ENCODE results near the gene MYO9B.
A peak's percentile ranks its signal among the peaks of the same experiment; 100 is the strongest.

The MYO9B gene

DNA sequence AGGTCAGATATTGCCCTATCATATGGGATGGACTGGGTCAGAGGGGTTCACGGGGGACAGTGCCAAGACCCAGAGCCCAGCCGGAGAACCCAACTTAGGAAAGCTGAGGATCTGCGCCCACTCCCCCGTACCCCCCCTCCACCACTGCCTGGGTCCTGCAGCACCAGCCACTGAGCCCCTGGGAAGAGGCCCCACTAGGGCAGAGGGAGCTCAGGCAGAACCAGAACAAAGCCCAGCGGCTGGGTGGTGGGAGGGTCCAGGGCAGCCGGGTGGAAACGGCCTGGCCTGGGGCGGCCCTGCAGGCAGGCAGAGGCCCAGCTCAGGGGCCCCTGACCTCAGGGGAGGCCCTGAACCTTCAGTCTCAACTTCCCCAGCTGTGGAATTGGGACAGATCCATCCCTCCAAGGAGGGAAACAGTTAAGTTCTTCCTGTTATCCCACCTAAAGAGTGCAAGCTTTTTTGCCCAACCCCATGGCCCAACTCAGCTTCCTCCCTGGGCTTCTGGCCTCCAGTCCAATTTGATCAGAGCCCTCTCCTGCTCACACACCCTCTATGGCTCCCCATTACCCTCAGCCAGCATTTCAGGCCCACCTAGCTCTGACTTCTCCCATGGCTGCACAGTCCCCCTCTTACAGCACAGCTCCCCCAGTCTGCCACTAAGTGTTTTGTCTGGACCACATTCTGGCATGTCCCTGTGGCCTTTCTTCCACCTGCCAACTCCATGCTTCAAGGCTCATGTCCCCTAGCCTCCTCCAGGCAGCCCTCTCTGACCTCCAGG is 167.0 kb downstream of the MYO9B start:
- DNase-seq, result no peak

DNA sequence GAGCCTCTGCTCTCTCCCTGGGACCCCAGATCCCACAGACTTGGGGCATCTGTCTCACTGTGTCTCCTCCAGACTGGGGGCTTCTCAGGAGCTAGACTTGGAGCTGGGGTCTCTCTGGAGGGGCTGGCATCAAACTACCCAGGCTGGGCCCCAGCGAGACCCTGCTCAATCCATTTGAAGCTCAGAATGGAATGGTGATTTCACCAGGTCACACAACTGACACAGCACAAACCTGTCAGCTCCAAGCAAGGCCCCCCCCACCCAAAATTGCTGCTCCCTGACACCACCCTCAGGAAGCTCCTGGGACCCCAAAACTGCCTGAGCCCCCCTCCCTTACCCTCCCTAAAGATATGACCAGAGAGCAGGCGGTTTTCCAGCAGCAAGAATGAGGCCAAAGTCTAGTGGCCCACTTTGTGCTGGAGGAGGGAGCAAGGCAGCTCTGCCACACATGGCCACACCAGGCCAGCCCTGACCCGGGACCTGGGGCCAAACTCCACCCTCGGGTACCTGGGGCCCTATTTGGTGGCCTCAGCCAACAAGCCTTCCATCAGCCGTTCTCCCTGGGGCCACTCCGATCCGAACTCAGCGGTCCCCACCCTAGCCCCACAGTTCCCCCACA is 167.7 kb downstream of the MYO9B start:
- no peak for DNase-seq

DNA sequence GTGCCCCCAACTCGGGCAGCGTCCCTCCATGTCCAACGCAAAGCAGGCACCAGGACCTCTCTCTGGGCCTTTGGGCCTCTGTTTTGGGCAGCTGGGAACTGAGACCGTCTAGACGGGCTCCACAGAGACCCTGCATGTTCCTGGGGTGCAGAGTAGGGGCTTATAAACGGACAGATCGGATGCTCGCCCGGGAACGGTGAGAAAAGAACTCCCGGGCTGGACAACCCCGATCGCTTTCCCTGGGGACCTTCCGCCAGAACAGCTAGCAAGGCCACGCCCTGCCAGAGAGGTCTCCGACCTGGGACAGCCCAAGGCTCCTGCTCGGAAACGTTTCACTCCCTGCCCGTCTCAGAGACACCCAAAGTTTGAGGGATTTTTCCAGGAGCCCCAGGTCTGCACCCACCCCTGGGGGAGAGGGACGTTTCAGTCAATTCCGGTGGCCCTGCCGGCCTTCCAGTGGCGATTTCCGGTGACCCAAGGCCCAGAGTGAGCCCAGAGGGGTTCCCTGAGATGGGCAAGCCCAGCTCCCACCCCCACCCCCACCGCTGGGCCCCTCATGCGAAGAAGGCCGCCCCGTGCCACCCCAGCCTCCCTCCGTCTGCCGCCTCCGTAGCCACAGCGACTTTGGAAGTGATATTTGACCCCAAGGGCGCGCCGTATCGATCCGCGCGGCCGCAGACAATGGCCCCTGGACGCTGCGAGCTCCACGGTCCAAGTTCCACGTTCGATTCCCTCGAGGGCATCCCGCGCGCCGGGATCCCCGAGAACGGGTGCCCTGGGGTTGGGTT is 168.4 kb downstream of the MYO9B start:
- peak in 3 of 14 donors; percentile 12 to 26 (median 19) for DNase-seq

DNA sequence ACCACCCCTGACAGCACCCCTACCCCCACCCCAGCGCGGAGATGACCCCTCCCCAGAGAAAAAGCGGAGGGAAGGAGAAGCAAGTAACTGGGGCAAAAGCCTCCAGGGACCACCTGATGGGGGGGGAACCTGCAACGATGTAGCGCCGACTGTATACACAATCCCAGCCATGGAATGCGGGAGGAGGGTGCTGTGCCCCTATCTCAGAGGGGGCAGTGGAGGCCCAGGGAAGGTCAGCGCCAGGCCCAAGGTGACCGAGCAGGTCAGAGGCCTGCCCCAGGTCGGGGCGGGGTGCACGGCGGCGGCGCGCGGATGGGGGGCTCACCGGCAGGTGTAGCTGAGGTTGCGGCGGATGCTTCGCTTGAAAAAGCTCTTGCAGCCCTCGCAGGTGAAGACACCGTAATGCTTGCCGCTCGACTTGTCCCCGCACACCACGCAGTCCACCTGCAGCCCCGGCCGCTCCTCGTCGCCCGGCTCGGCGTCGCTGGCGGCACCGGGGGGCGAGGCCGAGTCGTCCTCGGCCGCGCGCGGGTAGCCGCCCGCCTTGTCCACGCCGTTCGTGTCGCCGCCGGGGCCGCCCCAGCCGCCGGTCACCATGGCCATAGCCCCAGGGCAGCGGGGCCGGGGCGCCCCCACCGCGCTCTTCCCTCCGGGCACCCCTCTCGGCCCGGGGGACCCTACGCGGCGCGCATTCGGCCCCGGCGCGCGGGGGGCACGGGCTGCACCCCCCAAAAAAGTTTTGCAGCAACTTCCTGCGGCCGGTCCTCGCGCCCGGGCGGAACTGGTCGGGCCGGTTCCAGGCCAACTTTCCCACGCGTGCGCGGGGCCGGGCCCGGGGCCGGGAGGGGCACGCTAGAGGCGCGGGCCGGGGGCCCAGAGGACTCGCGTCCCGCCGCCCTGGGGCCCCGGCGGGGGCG is 169.3 kb downstream of the MYO9B start:
- DNase-seq, result peak in 1 of 14 donors; percentile 56

DNA sequence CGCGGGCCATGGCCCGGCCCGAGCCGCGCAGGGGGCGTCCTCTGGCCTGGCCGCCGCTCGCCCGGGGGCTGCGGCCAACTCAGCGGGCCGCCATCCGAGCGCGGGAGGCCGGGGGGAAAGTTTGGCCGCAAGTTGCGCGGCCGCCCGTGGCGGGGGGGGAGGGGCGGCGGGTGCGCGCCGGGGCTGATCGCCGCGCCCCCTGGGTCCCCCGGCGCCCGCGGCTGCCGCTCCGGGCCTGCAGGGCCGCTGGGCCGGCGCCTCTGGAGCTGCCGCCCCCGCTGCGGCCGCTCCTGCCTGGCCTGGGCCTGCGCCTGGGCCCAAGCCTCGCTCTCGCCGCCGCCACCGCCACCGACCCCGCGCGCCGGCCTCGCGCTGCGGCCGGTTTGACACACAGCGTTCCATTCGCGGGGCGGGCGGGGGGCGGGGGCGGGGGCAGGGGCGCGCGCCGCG is 170.0 kb downstream of the MYO9B start, which contains the start of gene NR2F6:
Gene NR2F6, minus strand, starts transcription at position 385 of the 450 bp plus-strand sequence. CDS start 699 bp downstream, outside the sequence.
- no peak for DNase-seq

DNA sequence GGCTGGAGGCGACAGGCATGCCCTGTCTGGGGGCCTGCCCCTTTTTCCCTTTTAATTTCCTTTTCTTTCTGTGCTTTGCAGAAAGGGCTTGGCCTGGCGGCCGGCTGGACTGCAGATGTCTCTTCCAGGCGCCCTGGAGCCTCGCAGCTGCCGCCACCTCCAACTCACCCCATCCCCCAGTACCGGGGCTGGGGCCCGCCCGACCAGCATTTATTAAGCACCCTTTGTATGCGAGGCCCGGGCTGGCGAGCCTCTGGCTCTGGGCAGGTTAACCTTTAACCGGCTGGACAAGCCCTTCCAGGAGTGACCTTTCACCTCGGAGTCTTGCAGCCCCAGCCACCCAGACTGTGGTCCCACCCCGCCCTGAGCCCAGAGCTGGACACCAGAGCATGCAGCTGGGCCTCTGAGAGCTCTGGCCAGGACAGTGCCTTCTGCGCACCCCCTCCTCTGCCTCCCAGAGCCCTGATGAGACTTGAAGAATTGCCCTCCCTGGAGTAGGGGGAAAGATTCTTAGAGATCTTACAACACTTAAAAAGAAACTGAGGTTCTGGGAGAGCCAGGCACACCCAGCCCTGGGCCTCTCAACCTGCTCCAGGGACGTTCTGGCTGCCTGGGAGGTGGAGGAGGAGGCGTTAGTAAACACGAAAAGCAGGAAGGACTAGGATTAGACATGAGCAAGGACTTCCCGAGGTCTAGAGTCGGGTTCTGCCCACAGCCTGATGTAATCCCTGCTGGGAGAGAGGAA is 171.3 kb downstream of the MYO9B start:
- peak in 2 of 14 donors; percentile 47 to 53 for DNase-seq

DNA sequence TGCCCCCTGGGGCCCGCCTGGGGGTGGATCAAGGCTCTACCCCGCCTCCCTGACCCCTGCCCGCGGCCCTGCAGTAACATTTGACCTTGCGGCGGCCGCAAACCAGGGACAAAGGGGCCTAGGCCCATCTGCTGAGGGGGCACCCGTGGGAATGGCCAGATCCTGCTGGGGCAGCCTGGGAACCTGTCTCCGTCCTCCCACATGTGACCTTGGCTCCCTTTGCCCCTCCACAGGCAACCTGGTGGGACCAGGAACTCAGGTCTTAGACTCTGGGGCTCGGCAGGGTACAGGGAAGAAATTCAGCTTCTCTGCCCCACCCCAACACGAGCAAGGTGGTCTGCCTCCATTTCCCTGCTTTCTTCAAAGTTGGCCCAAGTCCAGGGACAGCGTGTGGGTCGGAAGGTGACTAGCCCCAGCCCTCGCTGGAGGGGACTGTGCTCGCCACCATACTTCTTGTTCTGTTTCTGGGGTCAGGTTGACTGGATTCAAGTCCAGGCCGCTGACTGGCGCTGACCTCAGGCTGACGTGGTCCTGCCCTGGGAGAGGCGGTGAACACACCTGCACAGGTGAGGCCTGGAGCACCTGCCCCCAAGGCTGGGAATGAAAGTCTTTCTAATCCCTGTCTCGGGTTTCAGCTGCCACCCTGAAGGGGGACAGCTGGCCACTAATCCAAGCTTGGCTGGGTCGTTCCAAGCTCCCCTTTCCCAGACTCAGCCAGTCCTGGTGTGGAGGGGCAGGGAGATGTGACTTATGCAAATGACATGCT is 172.6 kb downstream of the MYO9B start:
- no peak for DNase-seq

DNA sequence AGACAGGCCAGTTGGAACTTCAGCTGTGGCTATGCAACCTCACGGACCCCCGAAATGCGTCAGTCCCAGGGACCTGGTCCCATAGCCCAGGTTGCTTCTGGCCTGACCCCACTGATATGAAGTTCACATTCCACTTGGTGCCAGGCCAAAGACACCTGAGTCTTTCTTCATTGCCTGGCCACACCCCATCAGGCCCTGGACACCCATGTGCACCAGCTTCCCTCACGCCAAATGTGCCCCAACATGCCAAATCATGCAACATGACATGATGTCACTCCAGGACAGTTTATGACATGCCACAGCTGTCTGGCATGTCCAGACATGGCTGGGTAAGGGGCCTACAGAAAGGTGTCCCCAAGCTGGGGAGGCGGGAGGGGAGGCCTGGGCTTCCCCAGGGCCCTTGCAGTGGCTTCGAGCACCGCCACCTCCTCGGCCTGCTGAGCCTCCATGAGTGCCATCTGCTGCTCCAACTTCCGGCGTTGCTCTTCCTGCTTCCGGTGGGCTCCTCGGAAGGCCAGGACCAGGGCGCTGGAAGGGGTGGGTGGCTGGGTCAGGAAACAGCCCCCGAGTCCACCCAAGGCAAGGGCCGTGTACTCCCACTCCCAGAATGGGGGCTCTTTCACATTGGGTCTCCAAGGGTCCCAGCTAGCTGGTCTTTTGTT is 174.4 kb downstream of the MYO9B start:
- no peak for DNase-seq

DNA sequence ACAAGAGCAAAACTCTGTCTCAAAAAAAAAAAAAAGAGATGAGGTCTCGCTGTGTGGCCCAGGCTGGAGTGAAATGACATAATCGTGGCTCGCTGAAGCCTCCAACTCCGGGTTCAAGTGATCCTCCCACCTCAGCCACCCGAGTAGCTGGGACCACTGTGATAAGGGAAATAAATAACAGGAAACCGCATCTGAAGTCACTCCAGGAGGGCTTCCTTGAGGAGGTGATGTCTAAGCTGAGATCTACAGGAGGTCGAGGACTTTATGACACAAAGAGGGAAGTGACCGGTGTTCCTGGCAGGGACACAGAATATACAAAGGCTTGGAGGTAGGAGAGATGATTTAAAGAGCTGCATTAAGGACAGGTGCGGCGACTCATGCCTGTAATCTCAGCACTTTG is 179.1 kb downstream of the MYO9B start:
- no peak for DNase-seq

DNA sequence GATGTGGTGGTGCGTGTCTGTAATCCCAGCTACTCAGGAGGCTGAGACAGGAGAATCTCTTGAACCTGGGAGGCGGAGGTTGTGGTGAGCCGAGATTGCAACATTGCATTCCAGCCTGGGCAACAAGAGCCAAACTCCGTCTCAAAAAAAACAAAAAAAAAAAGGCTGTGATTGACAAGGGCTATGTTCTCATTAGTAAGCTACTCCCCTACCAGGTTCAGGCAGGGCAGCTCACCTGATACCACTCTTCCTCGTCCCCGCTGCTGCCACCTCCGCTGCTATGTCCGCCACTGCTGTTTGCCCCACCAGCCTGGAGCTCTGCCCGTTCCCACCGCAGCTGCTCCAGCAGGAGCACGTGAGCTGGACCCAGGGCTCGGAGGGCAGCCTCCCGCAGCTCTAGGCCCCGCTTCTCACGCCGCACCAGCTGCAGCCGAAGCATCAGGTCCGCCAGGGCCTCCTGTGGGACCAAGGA is 179.6 kb downstream of the MYO9B start:
- DNase-seq, result no peak

DNA sequence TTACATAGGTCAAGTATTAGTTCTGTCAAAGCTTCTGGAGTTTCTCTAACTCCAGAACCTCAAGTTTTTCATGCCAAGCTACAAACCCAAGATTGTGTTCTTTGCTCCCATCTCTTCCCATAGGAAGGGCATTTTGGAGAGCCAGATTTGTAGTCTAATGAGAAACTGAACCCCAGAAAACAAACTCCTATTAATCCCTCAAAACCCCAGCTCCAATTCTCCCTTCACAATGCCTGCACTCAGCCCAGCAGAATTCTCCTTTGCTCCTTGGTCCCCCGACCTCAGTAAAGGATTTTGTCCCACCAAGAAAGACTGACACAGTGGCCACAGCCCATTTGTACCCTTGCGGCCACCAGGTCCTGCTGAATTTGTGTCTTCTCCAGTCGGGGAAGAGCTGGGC is 180.6 kb downstream of the MYO9B start:
- DNase-seq, result no peak

DNA sequence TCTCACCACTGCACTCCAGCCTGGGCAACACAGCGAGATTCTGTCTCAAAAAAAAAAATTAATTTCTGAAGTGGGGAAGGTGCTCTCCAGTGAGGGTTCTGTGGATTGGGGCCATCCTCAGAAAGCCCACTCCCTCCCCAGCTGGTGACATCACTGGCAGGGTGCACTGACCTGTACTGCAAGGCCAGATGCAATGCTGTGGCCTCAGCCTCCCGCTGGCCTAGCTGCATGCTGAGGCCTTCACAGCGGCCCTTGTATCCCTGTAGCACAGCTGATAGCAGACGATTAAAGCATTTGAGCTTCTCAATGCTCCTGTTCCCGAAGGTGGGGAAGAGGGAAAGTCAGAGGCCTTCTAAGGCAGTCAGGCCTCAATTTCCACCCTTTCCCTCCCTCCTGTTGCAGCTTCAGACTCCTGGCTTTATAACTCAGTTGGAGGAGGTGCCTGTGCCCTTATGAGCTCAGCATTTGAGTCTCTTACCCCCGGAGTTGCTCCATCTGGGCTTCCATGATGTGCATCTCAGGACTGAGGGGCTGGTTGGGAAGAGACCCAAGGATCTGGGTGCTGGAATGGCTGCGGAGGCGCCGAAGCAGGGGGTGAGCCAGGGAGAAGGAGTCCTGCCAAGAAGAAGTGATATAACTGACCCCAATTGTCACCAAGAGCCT is 183.7 kb downstream of the MYO9B start:
- no peak for DNase-seq

DNA sequence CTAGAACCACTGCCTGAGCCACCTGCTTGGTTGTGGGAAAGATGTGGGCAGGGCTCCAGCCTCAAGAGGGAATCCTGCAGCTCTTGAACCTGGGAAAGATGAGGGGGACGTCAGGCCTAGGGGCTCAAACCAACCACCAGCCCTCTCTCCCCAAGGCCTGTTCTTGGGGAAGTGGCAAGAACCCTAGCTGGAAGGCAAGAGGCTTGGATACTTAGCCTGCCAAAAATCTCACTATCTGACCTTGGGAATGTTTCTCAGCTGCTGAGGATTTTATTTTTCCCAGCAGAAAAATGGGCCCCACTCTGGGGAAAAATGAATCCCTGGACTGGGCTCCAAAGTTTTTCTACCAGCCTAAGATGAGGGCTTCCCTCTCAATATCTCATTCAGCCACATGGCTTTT is 184.4 kb downstream of the MYO9B start:
- DNase-seq, result no peak

DNA sequence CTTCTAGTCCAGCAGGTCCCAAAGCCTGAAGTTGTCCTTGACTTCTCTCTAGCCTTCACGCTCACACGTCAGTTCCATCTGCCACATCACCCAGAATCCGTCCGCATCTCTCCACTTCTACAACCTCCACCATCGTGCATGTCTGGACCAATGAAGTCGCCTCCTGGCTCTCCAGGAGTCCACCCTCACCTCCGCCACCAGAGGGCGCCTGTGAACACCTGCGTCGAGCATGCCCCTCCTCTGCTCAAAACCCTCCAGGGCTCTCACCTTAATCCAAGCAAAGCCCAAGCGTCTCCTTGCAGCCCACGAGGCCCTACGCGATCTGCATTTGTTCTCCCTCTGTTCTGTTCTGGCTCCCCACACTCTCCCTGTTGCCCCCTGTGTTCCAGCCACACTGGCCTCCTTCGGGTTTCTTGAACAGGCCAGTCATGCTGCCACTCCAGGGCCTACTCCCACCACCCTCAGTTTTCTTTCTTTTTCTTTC is 185.3 kb downstream of the MYO9B start:
- peak in 10 of 14 donors; percentile 15 to 53 (median 26) for DNase-seq

DNA sequence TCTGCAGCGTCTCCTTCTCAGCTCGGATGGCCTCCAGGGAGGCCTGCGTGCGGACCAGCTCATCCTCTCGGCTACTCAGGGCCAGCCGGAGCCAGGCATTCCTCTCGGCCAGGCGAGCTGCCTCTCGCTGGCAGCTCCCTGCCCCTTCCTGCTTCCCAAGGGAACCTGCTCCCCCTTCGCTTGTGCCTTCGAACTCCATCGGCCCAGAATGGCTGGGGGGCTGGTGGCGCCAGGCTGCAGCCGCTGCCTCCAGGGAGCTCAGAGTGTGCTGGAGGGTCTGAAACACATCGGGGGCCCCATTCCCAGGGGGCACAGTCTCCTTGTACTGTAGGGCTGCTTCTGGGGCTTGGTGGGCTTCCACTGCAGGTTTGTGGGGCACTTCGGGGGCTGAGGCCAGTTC is 187.0 kb downstream of the MYO9B start:
- DNase-seq, result no peak

All from C1 segment of cervical spinal cord (tissue), 14 donors.